ENCODE measurements around the gene ARCN1. TPM values are rescaled to one million over a fixed set of nuclear protein-coding genes. Genes with fewer than 3 reads are reported as not detected.

ARCN1 gene
- total and polyA plus RNA-seq, 2 of the 4 experiments (the other 2 are of a cell fraction) = 148 to 212 TPM

DNA sequence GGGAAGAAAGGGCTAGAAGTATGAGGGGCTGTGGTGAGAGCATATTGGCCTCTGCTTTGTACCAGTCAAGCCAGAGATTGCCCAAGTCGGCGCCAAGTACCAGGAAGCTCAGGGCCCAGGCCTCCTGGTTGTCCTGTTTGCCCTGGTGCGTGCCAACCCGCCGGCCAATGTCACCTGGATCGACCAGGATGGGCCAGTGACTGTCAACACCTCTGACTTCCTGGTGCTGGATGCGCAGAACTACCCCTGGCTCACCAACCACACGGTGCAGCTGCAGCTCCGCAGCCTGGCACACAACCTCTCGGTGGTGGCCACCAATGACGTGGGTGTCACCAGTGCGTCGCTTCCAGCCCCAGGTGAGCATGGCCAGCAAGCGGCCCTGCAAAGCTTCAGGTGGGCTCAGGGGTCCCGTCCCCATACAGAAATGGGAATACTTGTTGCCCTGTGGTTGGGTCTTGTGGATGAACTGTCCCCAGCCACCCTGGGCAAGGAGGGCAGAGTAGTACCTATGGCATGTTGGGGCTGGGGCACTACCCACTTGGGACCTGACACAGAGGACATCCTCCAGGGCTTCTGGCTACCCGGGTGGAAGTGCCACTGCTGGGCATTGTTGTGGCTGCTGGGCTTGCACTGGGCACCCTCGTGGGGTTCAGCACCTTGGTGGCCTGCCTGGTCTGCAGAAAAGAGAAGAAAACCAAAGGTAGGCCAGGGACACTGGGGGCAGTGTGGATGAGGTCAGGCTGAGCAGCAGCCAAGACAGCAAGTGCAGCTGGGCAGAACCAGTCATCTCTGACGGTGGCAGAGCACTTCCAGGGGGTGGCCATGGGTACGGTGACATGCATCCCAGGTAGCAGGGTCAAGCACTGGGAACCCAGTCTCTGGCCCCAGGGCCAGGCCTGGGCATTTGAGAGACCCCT, 39.1 kb upstream of the ARCN1 start (continued):
- TF ChIP-seq MAFK (IDR thresholded peaks at IDR 0.05; ENCODE audit: low read depth, low read length) = no peak

DNA sequence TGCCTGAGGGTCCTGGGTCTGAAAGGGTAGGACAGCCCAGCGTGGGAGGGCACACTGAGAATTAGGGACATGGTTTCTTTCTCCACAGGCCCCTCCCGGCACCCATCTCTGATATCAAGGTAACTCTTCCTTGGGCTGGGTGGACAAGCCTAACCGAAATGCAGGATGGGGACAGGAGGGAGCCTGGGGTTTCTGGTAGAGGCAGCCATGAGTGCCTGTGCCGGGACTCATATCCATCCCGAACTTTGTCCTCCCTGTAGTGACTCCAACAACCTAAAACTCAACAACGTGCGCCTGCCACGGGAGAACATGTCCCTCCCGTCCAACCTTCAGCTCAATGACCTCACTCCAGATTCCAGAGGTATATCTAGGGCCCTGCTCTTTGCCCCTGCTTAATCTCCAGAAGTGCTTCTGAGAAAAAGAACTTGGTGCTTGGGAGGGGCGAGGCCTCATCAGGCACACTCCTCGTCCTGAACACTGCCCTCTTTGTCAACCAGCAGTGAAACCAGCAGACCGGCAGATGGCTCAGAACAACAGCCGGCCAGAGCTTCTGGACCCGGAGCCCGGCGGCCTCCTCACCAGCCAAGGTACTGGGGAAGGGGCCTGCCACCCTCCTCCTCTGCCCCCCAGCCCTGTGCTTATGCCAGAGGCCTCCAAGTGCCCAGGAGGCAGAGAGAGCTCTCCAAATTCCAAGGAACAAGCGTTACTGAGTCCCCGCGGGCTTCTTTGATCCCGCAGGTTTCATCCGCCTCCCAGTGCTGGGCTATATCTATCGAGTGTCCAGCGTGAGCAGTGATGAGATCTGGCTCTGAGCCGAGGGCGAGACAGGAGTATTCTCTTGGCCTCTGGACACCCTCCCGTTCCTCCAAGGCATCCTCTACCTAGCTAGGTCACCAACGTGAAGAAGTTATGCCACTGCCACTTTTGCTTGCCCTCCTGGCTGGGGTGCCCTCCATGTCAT, 38.2 kb upstream of the ARCN1 start:
- H4K91ac ChIP-seq (ENCODE audit: insufficient read depth, low read depth, low read length) = no peak overlapping the region
- H3K4me3 ChIP-seq (ENCODE audit: insufficient read depth, low read depth, low read length) = no peak overlapping the region
- no peak overlapping the region for H3K4ac ChIP-seq (ENCODE audit: low read depth, low read length)
- ATAC-seq (ENCODE audit: low read depth) (no peak), DNase-seq (no peak)
- TF ChIP-seq SMC3 (IDR thresholded peaks at IDR 0.05; ENCODE audit: low read depth, low read length) (no peak), MXI1 (IDR thresholded peaks at IDR 0.05; ENCODE audit: borderline replicate concordance, low read depth, low read length) (no peak)
- H4K20me1 ChIP-seq (ENCODE audit: insufficient read depth, low read length) = no peaks in the 10 kb centered on the region
- H3K23ac ChIP-seq (ENCODE audit: low read depth, low read length) = no peak overlapping the region
- no peaks in the 10 kb centered on the region for H3K27me3 ChIP-seq (ENCODE audit: control insufficient read depth, insufficient read depth, low read length)
- no peak overlapping the region for H2BK5ac ChIP-seq (ENCODE audit: low read depth, low read length, poor library complexity, severe bottlenecking)
- H4K8ac ChIP-seq (ENCODE audit: low read depth in 2 of 2, low read length in 2 of 2) = no peak overlapping the region
- WGBS, 2 experiments (ENCODE audit: extremely low coverage in 2 of 2, insufficient read length in 1 of 2) = 93% methylated on average over 9 of the region's 27 CpGs; no CpG with 5 or more reads in 1 of the 2 experiments
- no peak overlapping the region for H3K14ac ChIP-seq (replicated peaks; ENCODE audit: low read depth, low read length)
- no peak overlapping the region for H2AK5ac ChIP-seq (ENCODE audit: low read depth, low read length)
- ChIA-PET CTCF (interaction anchor here (0.9 kb wide), 1 partner anchor 10 kb away, joined by 3 read pairs; no protein-coding TSS in a partner anchor), POLR2A (ENCODE audit: unreplicated experiment) (no interaction called here)
- H3K36me3 ChIP-seq (ENCODE audit: control insufficient read depth, insufficient read depth, low read length) = peaks cover 3% of the 10 kb centered on the region; the same call in 1 of the 2 replicates
- H3K27ac ChIP-seq (ENCODE audit: insufficient read depth, low read length) = no peak overlapping the region
- H2AK9ac ChIP-seq (replicated peaks; ENCODE audit: low read depth, low read length, poor library complexity) = no peak overlapping the region
- dilution Hi-C loops (cut with HindIII; ENCODE audit: low sequenced_read_pairs, unreplicated experiment) = no loop called here
- H2AFZ ChIP-seq (replicated peaks; ENCODE audit: low read length, poor library complexity) = no peak overlapping the region
- H3K79me1 ChIP-seq (ENCODE audit: low read depth in 1 of 2, low read length in 2 of 2) = peaks cover 0 to 19% of the 10 kb centered on the region in 2 experiments; a peak in 3 of 4 replicates
- peaks cover 2% of the 10 kb centered on the region; the same call in 1 of the 2 replicates for H3K4me1 ChIP-seq (ENCODE audit: control insufficient read depth, insufficient read depth, low read length)
- H3K9me1 ChIP-seq (ENCODE audit: insufficient read depth, low read length) = peaks cover 3% of the 10 kb centered on the region; the same call in 1 of the 2 replicates
- BruUV-seq (replicated peaks) = no TSS peak
- no peak overlapping the region for H2BK15ac ChIP-seq (ENCODE audit: low read depth, low read length)
- H4K5ac ChIP-seq (ENCODE audit: low read depth, low read length) = no peak overlapping the region
- no peak overlapping the region for H3K56ac ChIP-seq (ENCODE audit: extremely low read depth, insufficient read depth, low read length)
- no peak overlapping the region for H3K9ac ChIP-seq (ENCODE audit: low read depth, low read length)
- intact Hi-C loops (cut with micrococcal nuclease) = no loop called here
- no peak overlapping the region for H3K18ac ChIP-seq (ENCODE audit: low read depth, low read length)
- in situ Hi-C loops (cut with MboI; ENCODE audit: low sequenced_read_pairs) = no loop called here
- no peak overlapping the region for H2BK120ac ChIP-seq (ENCODE audit: low read depth, low read length)
- H2BK20ac ChIP-seq (ENCODE audit: low read depth, low read length) = no peak overlapping the region
- no peak overlapping the region for H3K4me2 ChIP-seq (ENCODE audit: low read depth, low read length)
- no peaks in the 10 kb centered on the region for H3K9me3 ChIP-seq (ENCODE audit: control insufficient read depth, insufficient read depth, low read length)

Measured in IMR-90 (cell line).